Measurements from ENCODE around the gene PPP1R1C.

- TF ChIP-seq, protein P1, sequence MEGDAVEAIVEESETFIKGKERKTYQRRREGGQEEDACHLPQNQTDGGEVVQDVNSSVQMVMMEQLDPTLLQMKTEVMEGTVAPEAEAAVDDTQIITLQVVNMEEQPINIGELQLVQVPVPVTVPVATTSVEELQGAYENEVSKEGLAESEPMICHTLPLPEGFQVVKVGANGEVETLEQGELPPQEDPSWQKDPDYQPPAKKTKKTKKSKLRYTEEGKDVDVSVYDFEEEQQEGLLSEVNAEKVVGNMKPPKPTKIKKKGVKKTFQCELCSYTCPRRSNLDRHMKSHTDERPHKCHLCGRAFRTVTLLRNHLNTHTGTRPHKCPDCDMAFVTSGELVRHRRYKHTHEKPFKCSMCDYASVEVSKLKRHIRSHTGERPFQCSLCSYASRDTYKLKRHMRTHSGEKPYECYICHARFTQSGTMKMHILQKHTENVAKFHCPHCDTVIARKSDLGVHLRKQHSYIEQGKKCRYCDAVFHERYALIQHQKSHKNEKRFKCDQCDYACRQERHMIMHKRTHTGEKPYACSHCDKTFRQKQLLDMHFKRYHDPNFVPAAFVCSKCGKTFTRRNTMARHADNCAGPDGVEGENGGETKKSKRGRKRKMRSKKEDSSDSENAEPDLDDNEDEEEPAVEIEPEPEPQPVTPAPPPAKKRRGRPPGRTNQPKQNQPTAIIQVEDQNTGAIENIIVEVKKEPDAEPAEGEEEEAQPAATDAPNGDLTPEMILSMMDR (IDR thresholded peaks at IDR 0.05): no peak
- no peak for TF ChIP-seq POLR2A (IDR thresholded peaks at IDR 0.05)
These were observed 72.4 kb downstream of the PPP1R1C start for GRCh38 chr2:182058056-182058455.
